ENCODE measurements around the gene ANKRD10.

The ANKRD10 gene

GRCh38 chr13:110944968-110945927 is 30.4 kb upstream of the ANKRD10 start:
- H3K9ac ChIP-seq (ENCODE audit: low read depth, low read length): no peak overlapping the region
- H3K27ac ChIP-seq (ENCODE audit: low read depth, low read length): no peak overlapping the region
- no peaks in the 10 kb centered on the region; the same call in 1 of the 2 replicates for H3K4me1 ChIP-seq (ENCODE audit: control insufficient read depth, insufficient read depth, low read length)

GRCh38 chr13:110944121-110944967 is 29.5 kb upstream of the ANKRD10 start:
- H3K9me3 ChIP-seq (ENCODE audit: control insufficient read depth, insufficient read depth, low read length): no peaks in the 10 kb centered on the region
- no peaks in the 10 kb centered on the region for H3K27me3 ChIP-seq (ENCODE audit: control insufficient read depth, insufficient read depth, low read length)
- H3K36me3 ChIP-seq (ENCODE audit: control insufficient read depth, insufficient read depth, low read length): no peaks in the 10 kb centered on the region
- H3K4me1 ChIP-seq (ENCODE audit: control insufficient read depth, insufficient read depth, low read length): no peaks in the 10 kb centered on the region; the same call in 1 of the 2 replicates
- no peak overlapping the region for H3K27ac ChIP-seq (ENCODE audit: low read depth, low read length)
- H3K4me3 ChIP-seq (ENCODE audit: low read depth, low read length): no peak overlapping the region
- no peak overlapping the region for H3K9ac ChIP-seq (ENCODE audit: low read depth, low read length)

More at GRCh38 chr13:110944968-110945927, 30.4 kb upstream of the ANKRD10 start:
- Histone ChIP-seq H3K36me3 (ENCODE audit: control insufficient read depth, insufficient read depth, low read length) (no peaks in the 10 kb centered on the region), H3K9me3 (ENCODE audit: control insufficient read depth, insufficient read depth, low read length) (no peaks in the 10 kb centered on the region), H3K4me3 (ENCODE audit: low read depth, low read length) (no peak overlapping the region), H3K27me3 (ENCODE audit: control insufficient read depth, insufficient read depth, low read length) (no peaks in the 10 kb centered on the region)

GRCh38 chr13:110942248-110942981 is 27.5 kb upstream of the ANKRD10 start:
- Histone ChIP-seq H3K4me1 (ENCODE audit: control insufficient read depth, insufficient read depth, low read length) (no peaks in the 10 kb centered on the region; the same call in 1 of the 2 replicates), H3K27me3 (ENCODE audit: control insufficient read depth, insufficient read depth, low read length) (no peaks in the 10 kb centered on the region), H3K9ac (ENCODE audit: low read depth, low read length) (no peak overlapping the region), H3K27ac (ENCODE audit: low read depth, low read length) (no peak overlapping the region), H3K9me3 (ENCODE audit: control insufficient read depth, insufficient read depth, low read length) (no peaks in the 10 kb centered on the region), H3K36me3 (ENCODE audit: control insufficient read depth, insufficient read depth, low read length) (no peaks in the 10 kb centered on the region), H3K4me3 (ENCODE audit: low read depth, low read length) (no peak overlapping the region)

GRCh38 chr13:110938662-110939421 is 24.0 kb upstream of the ANKRD10 start:
- no peak overlapping the region for H3K9ac ChIP-seq (ENCODE audit: low read depth, low read length)
- no peak overlapping the region for H3K27ac ChIP-seq (ENCODE audit: low read depth, low read length)
- peaks cover 12% of the 10 kb centered on the region for H3K9me3 ChIP-seq (ENCODE audit: control insufficient read depth, insufficient read depth, low read length)
- H3K4me1 ChIP-seq (ENCODE audit: control insufficient read depth, insufficient read depth, low read length): no peaks in the 10 kb centered on the region
- H3K27me3 ChIP-seq (ENCODE audit: control insufficient read depth, insufficient read depth, low read length): no peaks in the 10 kb centered on the region
- H3K36me3 ChIP-seq (ENCODE audit: control insufficient read depth, insufficient read depth, low read length): no peaks in the 10 kb centered on the region
- no peak overlapping the region for H3K4me3 ChIP-seq (ENCODE audit: low read depth, low read length)

- no peak overlapping the region for H3K9ac ChIP-seq (ENCODE audit: low read depth, low read length)
- H3K27ac ChIP-seq (ENCODE audit: low read depth, low read length): no peak overlapping the region
- no peaks in the 10 kb centered on the region for H3K36me3 ChIP-seq (ENCODE audit: control insufficient read depth, insufficient read depth, low read length)
- peaks cover 23% of the 10 kb centered on the region for H3K9me3 ChIP-seq (ENCODE audit: control insufficient read depth, insufficient read depth, low read length)
- no peak overlapping the region for H3K4me3 ChIP-seq (ENCODE audit: low read depth, low read length)
- H3K27me3 ChIP-seq (ENCODE audit: control insufficient read depth, insufficient read depth, low read length): no peaks in the 10 kb centered on the region
- no peaks in the 10 kb centered on the region for H3K4me1 ChIP-seq (ENCODE audit: control insufficient read depth, insufficient read depth, low read length)
Observed at GRCh38 chr13:110937511-110938285, 22.8 kb upstream of the ANKRD10 start.

GRCh38 chr13:110936519-110936918 is 21.6 kb upstream of the ANKRD10 start:
- H3K36me3 ChIP-seq (ENCODE audit: control insufficient read depth, insufficient read depth, low read length): no peaks in the 10 kb centered on the region
- H3K9me3 ChIP-seq (ENCODE audit: control insufficient read depth, insufficient read depth, low read length): peaks cover 24% of the 10 kb centered on the region
- no peak overlapping the region for H3K27ac ChIP-seq (ENCODE audit: low read depth, low read length)
- no peak overlapping the region for H3K9ac ChIP-seq (ENCODE audit: low read depth, low read length)
- no peak overlapping the region for H3K4me3 ChIP-seq (ENCODE audit: low read depth, low read length)
- H3K4me1 ChIP-seq (ENCODE audit: control insufficient read depth, insufficient read depth, low read length): no peaks in the 10 kb centered on the region
- H3K27me3 ChIP-seq (ENCODE audit: control insufficient read depth, insufficient read depth, low read length): no peaks in the 10 kb centered on the region

- H3K27ac ChIP-seq (ENCODE audit: low read depth, low read length): no peak overlapping the region
- H3K27me3 ChIP-seq (ENCODE audit: control insufficient read depth, insufficient read depth, low read length): no peaks in the 10 kb centered on the region
- H3K4me1 ChIP-seq (ENCODE audit: control insufficient read depth, insufficient read depth, low read length): no peaks in the 10 kb centered on the region
- peaks cover 24% of the 10 kb centered on the region for H3K9me3 ChIP-seq (ENCODE audit: control insufficient read depth, insufficient read depth, low read length)
- no peak overlapping the region for H3K9ac ChIP-seq (ENCODE audit: low read depth, low read length)
- no peak overlapping the region for H3K4me3 ChIP-seq (ENCODE audit: low read depth, low read length)
- no peaks in the 10 kb centered on the region for H3K36me3 ChIP-seq (ENCODE audit: control insufficient read depth, insufficient read depth, low read length)
Observed at GRCh38 chr13:110932588-110932987, 17.7 kb upstream of the ANKRD10 start.

- Histone ChIP-seq H3K27ac (ENCODE audit: low read depth, low read length) (no peak overlapping the region), H3K27me3 (ENCODE audit: control insufficient read depth, insufficient read depth, low read length) (no peaks in the 10 kb centered on the region), H3K36me3 (ENCODE audit: control insufficient read depth, insufficient read depth, low read length) (no peaks in the 10 kb centered on the region)
Observed at GRCh38 chr13:110929104-110929777, 14.4 kb upstream of the ANKRD10 start.

GRCh38 chr13:110925023-110925612 is 10.2 kb upstream of the ANKRD10 start:
- H3K9ac ChIP-seq (ENCODE audit: low read depth, low read length): no peak overlapping the region
- no peak overlapping the region for H3K27ac ChIP-seq (ENCODE audit: low read depth, low read length)
- H3K36me3 ChIP-seq (ENCODE audit: control insufficient read depth, insufficient read depth, low read length): no peaks in the 10 kb centered on the region
- H3K4me1 ChIP-seq (ENCODE audit: control insufficient read depth, insufficient read depth, low read length): peaks cover 3% of the 10 kb centered on the region; the same call in 1 of the 2 replicates
- H3K27me3 ChIP-seq (ENCODE audit: control insufficient read depth, insufficient read depth, low read length): no peaks in the 10 kb centered on the region
- no peaks in the 10 kb centered on the region for H3K9me3 ChIP-seq (ENCODE audit: control insufficient read depth, insufficient read depth, low read length)
- H3K4me3 ChIP-seq (ENCODE audit: low read depth, low read length): no peak overlapping the region

More at GRCh38 chr13:110929104-110929777, 14.4 kb upstream of the ANKRD10 start:
- Histone ChIP-seq H3K4me3 (ENCODE audit: low read depth, low read length) (no peak overlapping the region), H3K4me1 (ENCODE audit: control insufficient read depth, insufficient read depth, low read length) (peaks cover 3% of the 10 kb centered on the region; the same call in 1 of the 2 replicates), H3K9ac (ENCODE audit: low read depth, low read length) (no peak overlapping the region), H3K9me3 (ENCODE audit: control insufficient read depth, insufficient read depth, low read length) (peaks cover 14% of the 10 kb centered on the region)
